HEK293 (cell line): Measurements from ENCODE around the gene ERI3.
A peak's percentile ranks its signal among the peaks of the same experiment; 100 is the strongest.

ENCODE experiments used
- CTCF ChIA-PET: fragments of 350-600 bp; formaldehyde crosslinking; extraction: SDS; loops from one replicate; lab custom pipeline; 2021; ENCODE audit warnings: antibody characterized with exemption; lab: Yijun Ruan, JAX
- POLR2A ChIA-PET: fragments of 300-600 bp; formaldehyde crosslinking; extraction: SDS; loops from one replicate; lab custom pipeline; 2020; ENCODE audit warnings: antibody characterized with exemption, inconsistent platforms; lab: Yijun Ruan, JAX
- H3K27ac ChIP-seq: fragments of 200-500 bp; sonication (Bioruptor generic); 2 replicates; pipeline ENCODE4 v1.5.1; 2014; ENCODE audit warnings: low read depth, low read length, control low read depth, inconsistent platforms; ENCODE audit errors: extremely low read depth
- H3K36me3 ChIP-seq, 2 experiments: fragments of 200-500 bp in 1 of 2; sonication (Bioruptor generic) in 1 of 2; 1 replicate in 1 of 2; 2 replicates in 1 of 2; pipeline ENCODE4 v1.5.1; 2014 to 2017; ENCODE audit warnings: inconsistent platforms in 2 of 2, low read length in 2 of 2; ENCODE audit not compliant: control insufficient read depth in 2 of 2, insufficient read depth in 1 of 2
- H3K4me1 ChIP-seq: fragments of 200-500 bp; sonication (Bioruptor generic); 2 replicates; pipeline ENCODE4 v1.5.1; 2014; ENCODE audit warnings: mild to moderate bottlenecking, low read length, inconsistent platforms; ENCODE audit not compliant: control insufficient read depth, insufficient read depth
- H3K4me3 ChIP-seq: 2 replicates; pipeline ENCODE4 v1.5.1; 2011; ENCODE audit warnings: low read depth, mild to moderate bottlenecking, control low read depth, low read length, moderate library complexity
- H3K9me3 ChIP-seq: fragments of 200-500 bp; sonication (Bioruptor generic); 2 replicates; pipeline ENCODE4 v1.5.1; 2014; ENCODE audit warnings: low read depth, low read length, inconsistent platforms; ENCODE audit not compliant: control insufficient read depth, insufficient read depth
- CTCF ChIP-seq: fragments of 450-650 bp; formaldehyde crosslinking; IDR thresholded peaks from 2 replicates; pipeline ENCODE4 v1.5.1; 2016; ENCODE audit warnings: missing biosample characterization, missing genetic modification characterization
- HOXC10 ChIP-seq: sonication (generic); formaldehyde crosslinking; IDR thresholded peaks from 2 replicates; pipeline ENCODE4 v1.8.1; 2023; ENCODE audit warnings: mild to moderate bottlenecking, missing genetic modification reagents
- KLF1 ChIP-seq: fragments of 450-650 bp; formaldehyde crosslinking; IDR thresholded peaks from 2 replicates; pipeline ENCODE4 v1.5.1; 2016; ENCODE audit warnings: missing biosample characterization, missing genetic modification characterization
- KLF17 ChIP-seq: fragments of 450-650 bp; formaldehyde crosslinking; IDR thresholded peaks from 2 replicates; pipeline ENCODE4 v1.5.1; 2016; ENCODE audit warnings: missing biosample characterization, missing genetic modification characterization
- KLF9 ChIP-seq: fragments of 450-650 bp; formaldehyde crosslinking; IDR thresholded peaks from 2 replicates; pipeline ENCODE4 v1.5.1; 2016; ENCODE audit warnings: missing biosample characterization, missing genetic modification characterization, low read depth
- MZF1 ChIP-seq: fragments of 450-650 bp; formaldehyde crosslinking; IDR thresholded peaks from 2 replicates; pipeline ENCODE4 v1.5.1; 2017; ENCODE audit warnings: missing biosample characterization, missing genetic modification characterization, borderline replicate concordance
- OSR2 ChIP-seq: fragments of 450-650 bp; formaldehyde crosslinking; IDR thresholded peaks from 2 replicates; pipeline ENCODE4 v1.5.1; 2016; ENCODE audit warnings: missing biosample characterization, missing genetic modification characterization
- ZBTB10 ChIP-seq: fragments of 450-650 bp; formaldehyde crosslinking; IDR thresholded peaks from 2 replicates; pipeline ENCODE4 v1.5.1; 2016; ENCODE audit warnings: missing biosample characterization, missing genetic modification characterization
- ZBTB21 ChIP-seq: fragments of 450-650 bp; formaldehyde crosslinking; IDR thresholded peaks from 2 replicates; pipeline ENCODE4 v1.5.1; 2017; ENCODE audit warnings: missing biosample characterization, missing genetic modification characterization
- ZBTB48 ChIP-seq: fragments of 450-650 bp; formaldehyde crosslinking; IDR thresholded peaks from 2 replicates; pipeline ENCODE4 v1.5.1; 2016; ENCODE audit warnings: missing biosample characterization, missing genetic modification characterization
- ZBTB6 ChIP-seq: fragments of 450-650 bp; formaldehyde crosslinking; IDR thresholded peaks from 2 replicates; pipeline ENCODE4 v1.5.1; 2017; ENCODE audit warnings: missing biosample characterization, missing genetic modification characterization
- ZNF184 ChIP-seq: fragments of 450-650 bp; IDR thresholded peaks from 2 replicates; pipeline ENCODE4 v1.5.1; 2018; ENCODE audit warnings: missing biosample characterization, mild to moderate bottlenecking, missing genetic modification characterization
- ZNF2 ChIP-seq: fragments of 450-650 bp; formaldehyde crosslinking; IDR thresholded peaks from 2 replicates; pipeline ENCODE4 v1.5.1; 2016; ENCODE audit warnings: missing biosample characterization, missing genetic modification characterization
- ZNF391 ChIP-seq: fragments of 450-650 bp; formaldehyde crosslinking; IDR thresholded peaks from 2 replicates; pipeline ENCODE4 v1.5.1; 2016; ENCODE audit warnings: low read depth, missing biosample characterization, missing genetic modification characterization, borderline replicate concordance
- ZNF394 ChIP-seq: fragments of 450-650 bp; formaldehyde crosslinking; IDR thresholded peaks from 2 replicates; pipeline ENCODE4 v1.5.1; 2016; ENCODE audit warnings: missing biosample characterization, missing genetic modification characterization, mild to moderate bottlenecking, moderate library complexity, borderline replicate concordance
- ZNF433 ChIP-seq: fragments of 450-650 bp; formaldehyde crosslinking; IDR thresholded peaks from 2 replicates; pipeline ENCODE4 v1.5.1; 2016; ENCODE audit warnings: missing biosample characterization, missing genetic modification characterization, low read depth
- ZNF48 ChIP-seq: fragments of 450-650 bp; formaldehyde crosslinking; IDR thresholded peaks from 2 replicates; pipeline ENCODE4 v1.5.1; 2016; ENCODE audit warnings: missing biosample characterization, missing genetic modification characterization
- ZNF610 ChIP-seq: fragments of 450-650 bp; formaldehyde crosslinking; IDR thresholded peaks from 2 replicates; pipeline ENCODE4 v1.5.1; 2016; ENCODE audit warnings: missing biosample characterization, missing genetic modification characterization, borderline replicate concordance
- ZNF654 ChIP-seq: fragments of 450-650 bp; formaldehyde crosslinking; IDR thresholded peaks from 2 replicates; pipeline ENCODE4 v1.5.1; 2016; ENCODE audit warnings: low read depth, missing biosample characterization, missing genetic modification characterization
- ZNF658 ChIP-seq: fragments of 450-650 bp; formaldehyde crosslinking; IDR thresholded peaks from 2 replicates; pipeline ENCODE4; 2016; ENCODE audit warnings: missing biosample characterization, missing genetic modification characterization
- ZNF660 ChIP-seq: fragments of 450-650 bp; IDR thresholded peaks from 2 replicates; pipeline ENCODE4 v1.5.1; 2018; ENCODE audit warnings: missing biosample characterization, mild to moderate bottlenecking, missing genetic modification characterization
- ZNF830 ChIP-seq: fragments of 450-650 bp; IDR thresholded peaks from 2 replicates; pipeline ENCODE4 v1.5.0; 2018; ENCODE audit warnings: missing biosample characterization, missing genetic modification characterization, low read depth, mild to moderate bottlenecking, moderate library complexity
- ZSCAN30 ChIP-seq: fragments of 450-650 bp; IDR thresholded peaks from 2 replicates; pipeline ENCODE4 v1.5.1; 2018; ENCODE audit warnings: missing biosample characterization, mild to moderate bottlenecking, missing genetic modification characterization, moderate library complexity

Gene ERI3

GRCh38 chr1:44388551-44388950 lies 33.5 kb upstream of the ERI3 start:
- Histone ChIP-seq H3K9me3 (no peaks in the 10 kb centered on the region), H3K36me3 (no peaks in the 10 kb centered on the region), H3K27ac (no peak overlapping the region), H3K4me3 (no peak overlapping the region), H3K4me1 (no peaks in the 10 kb centered on the region)
- TF ChIP-seq HOXC10 (CRISPR knock-in tag) (no peak), ZNF433 (tag by site-specific recombination) (no peak), ZBTB6 (tag by site-specific recombination) (no peak), KLF9 (tag by site-specific recombination) (no peak), ZNF610 (tag by site-specific recombination) (no peak), KLF17 (no peak), ZBTB10 (tag by site-specific recombination) (no peak)
- CTCF ChIA-PET, result interaction anchor here (0.9 to 2.9 kb wide), 3 partner anchors 10 to 264 kb away, joined by 3 to 13 read pairs (median 3); no protein-coding TSS in a partner anchor
- POLR2A ChIA-PET, result no interaction called here

- Histone ChIP-seq H3K9me3 (no peaks in the 10 kb centered on the region), H3K27ac (no peak overlapping the region), H3K4me1 (no peaks in the 10 kb centered on the region), H3K36me3 (no peaks in the 10 kb centered on the region), H3K4me3 (no peak overlapping the region)
- CTCF ChIA-PET, result interaction anchor here (0.6 to 7.6 kb wide), 6 partner anchors 22 to 214 kb away, joined by 3 to 90 read pairs (median 4); no protein-coding TSS in a partner anchor
- TF ChIP-seq ZNF830 (tag by site-specific recombination) (no peak), ZNF658 (no peak), OSR2 (tag by site-specific recombination) (no peak), ZNF48 (tag by site-specific recombination) (no peak), ZBTB21 (tag by site-specific recombination) (no peak), ZNF184 (tag by site-specific recombination) (no peak), ZNF391 (tag by site-specific recombination) (no peak)
- POLR2A ChIA-PET, result interaction anchor here (1.1 kb wide), 1 partner anchor 250 kb away, joined by 3 read pairs; no protein-coding TSS in a partner anchor
These were observed 25.7 kb upstream of the ERI3 start for GRCh38 chr1:44380666-44381177.

- Histone ChIP-seq H3K4me1 (no peaks in the 10 kb centered on the region), H3K9me3 (no peaks in the 10 kb centered on the region), H3K36me3 (no peaks in the 10 kb centered on the region), H3K4me3 (no peak overlapping the region), H3K27ac (no peak overlapping the region)
- CTCF ChIA-PET, result interaction anchor here (0.5 to 7.6 kb wide), 48 partner anchors 8 to 819 kb away, joined by 3 to 90 read pairs (median 4); partner anchors contain the start of gene DMAP1
- POLR2A ChIA-PET, result interaction anchor here (1.2 kb wide), 1 partner anchor 275 kb away, joined by 3 read pairs; no protein-coding TSS in a partner anchor
- no peak for TF ChIP-seq HOXC10 (CRISPR knock-in tag)
- TF ChIP-seq ZNF394 (tag by site-specific recombination), result peak; percentile 50; the same call in 1 of the 2 replicates
- peak; percentile 55 for TF ChIP-seq ZNF654 (tag by site-specific recombination)
- TF ChIP-seq MZF1, result peak; percentile 95
- TF ChIP-seq KLF1 (tag by site-specific recombination), result no peak
- peak; percentile 54 for TF ChIP-seq CTCF (tag by site-specific recombination)
- TF ChIP-seq ZBTB48 (tag by site-specific recombination), result peak; percentile 56; the same call in 1 of the 2 replicates
- TF ChIP-seq ZNF2 (tag by site-specific recombination), result peak; percentile 49; the same call in 1 of the 2 replicates
- peak; percentile 65; the same call in 1 of the 2 replicates for TF ChIP-seq ZSCAN30 (tag by site-specific recombination)
- TF ChIP-seq ZNF660, result peak; percentile 25; the same call in 1 of the 2 replicates
These were observed 23.1 kb upstream of the ERI3 start for GRCh38 chr1:44377925-44378784.
